ENCODE data around the gene TMEM127. TPM values are rescaled to one million over a fixed set of nuclear protein-coding genes. Genes with fewer than 3 reads are reported as not detected.

TMEM127 gene
- 40.9 TPM for polyA plus RNA-seq
- long read RNA-seq, donor 1, full-length matches to known transcripts: 12 of 12 reads
- long read RNA-seq, donor 1, partial matches to known transcripts: 0 of 12 reads
- long read RNA-seq, donor 1, other reads (novel, unspliced or antisense): 0 of 12 reads
- long read RNA-seq, donor 2, full-length matches to known transcripts: 25 of 42 reads
- long read RNA-seq, donor 2, partial matches to known transcripts: 17 of 42 reads
- long read RNA-seq, donor 2, other reads (novel, unspliced or antisense): 0 of 42 reads
- long read RNA-seq, donor 3: 0 reads
- long read RNA-seq, donor 4, full-length matches to known transcripts: 1 of 1 reads
- long read RNA-seq, donor 4, partial matches to known transcripts: 0 of 1 reads
- long read RNA-seq, donor 4, other reads (novel, unspliced or antisense): 0 of 1 reads
- long read RNA-seq, donor 5, full-length matches to known transcripts: 5 of 11 reads
- long read RNA-seq, donor 5, partial matches to known transcripts: 6 of 11 reads
- long read RNA-seq, donor 5, other reads (novel, unspliced or antisense): 0 of 11 reads
- long read RNA-seq, donor 6, full-length matches to known transcripts: 19 of 32 reads
- long read RNA-seq, donor 6, partial matches to known transcripts: 13 of 32 reads
- long read RNA-seq, donor 6, other reads (novel, unspliced or antisense): 0 of 32 reads
- long read RNA-seq, donor 7, full-length matches to known transcripts: 10 of 35 reads
- long read RNA-seq, donor 7, partial matches to known transcripts: 25 of 35 reads
- long read RNA-seq, donor 7, other reads (novel, unspliced or antisense): 0 of 35 reads
- long read RNA-seq, donor 8, full-length matches to known transcripts: 19 of 51 reads
- long read RNA-seq, donor 8, partial matches to known transcripts: 32 of 51 reads
- long read RNA-seq, donor 8, other reads (novel, unspliced or antisense): 0 of 51 reads
- long read RNA-seq, donor 9, full-length matches to known transcripts: 11 of 16 reads
- long read RNA-seq, donor 9, partial matches to known transcripts: 5 of 16 reads
- long read RNA-seq, donor 9, other reads (novel, unspliced or antisense): 0 of 16 reads
- long read RNA-seq, donor 10, full-length matches to known transcripts: 35 of 41 reads
- long read RNA-seq, donor 10, partial matches to known transcripts: 6 of 41 reads
- long read RNA-seq, donor 10, other reads (novel, unspliced or antisense): 0 of 41 reads
- long read RNA-seq, donor 11, full-length matches to known transcripts: 12 of 17 reads
- long read RNA-seq, donor 11, partial matches to known transcripts: 5 of 17 reads
- long read RNA-seq, donor 11, other reads (novel, unspliced or antisense): 0 of 17 reads

DNA sequence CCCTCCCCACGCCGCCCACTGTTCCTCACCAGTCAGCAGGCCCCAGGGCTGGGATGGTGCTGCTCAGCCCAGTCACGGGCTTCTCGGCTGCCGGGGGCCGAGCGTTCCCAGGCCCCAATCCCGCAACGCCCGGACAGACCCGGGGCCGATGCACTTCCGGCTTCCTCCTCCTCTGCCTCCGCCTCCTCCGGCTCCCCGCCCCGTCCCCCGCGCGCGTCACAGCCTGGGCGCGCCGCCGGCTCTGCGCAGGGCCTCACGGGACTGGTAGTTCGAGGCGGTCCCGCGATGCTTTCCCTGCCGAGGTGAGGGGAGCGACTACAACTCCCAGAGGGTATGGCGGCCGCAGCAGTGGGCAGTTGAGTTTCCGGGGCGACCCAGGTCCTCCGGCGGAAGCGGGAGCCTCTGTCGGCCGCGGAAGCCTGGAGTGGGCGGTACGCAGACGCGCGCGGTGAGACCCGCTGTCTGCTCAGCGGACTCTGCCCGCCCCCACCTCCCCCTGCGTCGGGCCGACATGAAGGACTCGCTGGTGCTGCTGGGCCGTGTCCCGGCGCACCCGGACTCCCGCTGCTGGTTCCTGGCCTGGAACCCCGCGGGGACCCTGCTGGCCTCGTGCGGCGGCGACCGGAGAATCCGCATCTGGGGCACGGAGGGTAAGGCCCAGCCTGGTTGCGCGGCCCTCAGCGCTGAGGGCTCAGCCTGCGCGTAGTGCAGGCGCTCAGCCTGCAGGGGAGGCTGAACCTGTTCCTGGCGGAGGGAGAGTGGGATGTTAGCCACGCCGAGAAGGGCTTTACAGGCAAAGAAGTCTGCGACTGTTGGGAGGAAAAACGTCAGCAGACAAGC is at the start of gene TMEM127, which contains the start of gene CIAO1:
Gene TMEM127 (minus strand): TSS at position 158 of the 840 bp plus-strand sequence. CDS start 616 bp downstream, outside the sequence.
Gene CIAO1 (plus strand): TSS at position 386 of the 840 bp plus-strand sequence. CDS start 126 bp downstream, at position 512.
- Histone ChIP-seq H3K4me1 (ENCODE audit: control insufficient read depth, insufficient read depth, low read length) (peaks cover 34% of the 10 kb centered on the region), H3K27me3 (ENCODE audit: control insufficient read depth, insufficient read depth, low read length) (no peaks in the 10 kb centered on the region), H3K27ac (ENCODE audit: low read length) (peak within 1 kb of the TSS; percentile 75), H3K36me3 (ENCODE audit: control insufficient read depth, insufficient read depth, low read length) (peaks cover 41% of the 10 kb centered on the region), H3K4me3 (ENCODE audit: low read length) (peak within 1 kb of the TSS; percentile 82), H3K9me3 (ENCODE audit: control insufficient read depth, low read depth, low read length) (no peaks in the 10 kb centered on the region)
- peak; percentile 99 for DNase-seq
- WGBS (ENCODE audit: insufficient coverage, low lambda C conversion rate): 0% methylated on average over 2 of the region's 81 CpGs

GRCh38 chr2:96315005-96315399 is 49.2 kb upstream of the TMEM127 start:
- Histone ChIP-seq H3K36me3 (ENCODE audit: control insufficient read depth, insufficient read depth, low read length) (no peaks in the 10 kb centered on the region), H3K27me3 (ENCODE audit: control insufficient read depth, insufficient read depth, low read length) (peaks cover 28% of the 10 kb centered on the region), H3K4me1 (ENCODE audit: control insufficient read depth, insufficient read depth, low read length) (no peaks in the 10 kb centered on the region), H3K9me3 (ENCODE audit: control insufficient read depth, low read depth, low read length) (no peaks in the 10 kb centered on the region), H3K4me3 (ENCODE audit: low read length) (no peak overlapping the region), H3K27ac (ENCODE audit: low read length) (no peak overlapping the region)
- no CpG with 5 or more reads among the region's 3 CpGs for WGBS (ENCODE audit: insufficient coverage, low lambda C conversion rate)
- DNase-seq: no peak

DNA sequence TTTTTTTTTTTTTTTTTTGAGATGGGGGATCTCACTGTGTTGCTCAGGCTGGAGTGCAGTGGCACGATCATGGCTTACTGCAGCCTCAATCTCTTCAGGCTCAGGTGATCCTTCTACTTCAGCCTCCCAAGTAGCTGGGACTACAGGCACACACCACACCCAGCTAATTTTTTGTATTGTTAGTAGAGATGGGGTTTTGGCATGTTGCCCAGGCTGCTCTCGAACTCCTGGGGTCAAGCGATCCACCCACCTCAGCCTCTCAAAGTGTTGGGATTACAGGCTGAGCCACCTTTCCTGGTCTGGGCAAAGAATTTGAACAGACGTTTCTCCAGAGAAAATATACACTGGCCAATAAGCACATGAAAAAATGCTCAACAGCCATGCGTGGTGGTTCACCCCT is 42.5 kb upstream of the TMEM127 start:
- H3K36me3 ChIP-seq (ENCODE audit: control insufficient read depth, insufficient read depth, low read length): peaks cover 7% of the 10 kb centered on the region
- no peak overlapping the region for H3K4me3 ChIP-seq (ENCODE audit: low read length)
- H3K27ac ChIP-seq (ENCODE audit: low read length): no peak overlapping the region
- 90% methylated on average over 2 of the region's 5 CpGs for WGBS (ENCODE audit: insufficient coverage, low lambda C conversion rate)
- DNase-seq: no peak
- H3K9me3 ChIP-seq (ENCODE audit: control insufficient read depth, low read depth, low read length): no peaks in the 10 kb centered on the region
- H3K27me3 ChIP-seq (ENCODE audit: control insufficient read depth, insufficient read depth, low read length): no peaks in the 10 kb centered on the region
- peaks cover 8% of the 10 kb centered on the region for H3K4me1 ChIP-seq (ENCODE audit: control insufficient read depth, insufficient read depth, low read length)

DNA sequence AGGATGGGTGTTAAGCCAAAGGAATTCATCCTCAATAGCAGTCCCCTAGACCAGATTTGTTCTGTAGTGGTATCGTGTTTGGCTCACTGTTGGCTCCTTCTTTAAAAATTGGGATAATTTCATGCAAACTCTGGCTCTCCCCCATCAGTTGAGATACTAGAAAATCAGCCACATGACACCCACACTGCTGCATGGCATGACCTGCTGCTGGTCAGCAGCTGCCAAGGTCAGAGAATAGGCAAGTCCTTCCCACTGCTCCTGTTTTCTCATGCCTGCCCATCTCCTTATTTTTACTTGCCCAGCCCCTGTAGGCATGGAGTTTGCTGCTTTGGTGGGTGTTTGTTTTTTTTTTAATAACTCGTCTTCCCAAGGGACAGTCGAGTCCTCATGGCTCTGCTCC is 40.6 kb upstream of the TMEM127 start:
- WGBS (ENCODE audit: insufficient coverage, low lambda C conversion rate): no CpG with 5 or more reads among the region's 3 CpGs
- no peaks in the 10 kb centered on the region for H3K9me3 ChIP-seq (ENCODE audit: control insufficient read depth, low read depth, low read length)
- no peak for DNase-seq
- H3K27me3 ChIP-seq (ENCODE audit: control insufficient read depth, insufficient read depth, low read length): no peaks in the 10 kb centered on the region
- H3K4me3 ChIP-seq (ENCODE audit: low read length): peak overlapping the region; percentile 94
- peaks cover 25% of the 10 kb centered on the region for H3K36me3 ChIP-seq (ENCODE audit: control insufficient read depth, insufficient read depth, low read length)
- H3K27ac ChIP-seq (ENCODE audit: low read length): no peak overlapping the region
- H3K4me1 ChIP-seq (ENCODE audit: control insufficient read depth, insufficient read depth, low read length): peaks cover 8% of the 10 kb centered on the region

GRCh38 chr2:96305979-96306308 is 40.1 kb upstream of the TMEM127 start:
- no peaks in the 10 kb centered on the region for H3K9me3 ChIP-seq (ENCODE audit: control insufficient read depth, low read depth, low read length)
- WGBS (ENCODE audit: insufficient coverage, low lambda C conversion rate): no CpG with 5 or more reads among the region's 9 CpGs
- peaks cover 29% of the 10 kb centered on the region for H3K36me3 ChIP-seq (ENCODE audit: control insufficient read depth, insufficient read depth, low read length)
- H3K27me3 ChIP-seq (ENCODE audit: control insufficient read depth, insufficient read depth, low read length): no peaks in the 10 kb centered on the region
- H3K4me1 ChIP-seq (ENCODE audit: control insufficient read depth, insufficient read depth, low read length): peaks cover 8% of the 10 kb centered on the region
- DNase-seq: no peak
- H3K4me3 ChIP-seq (ENCODE audit: low read length): peak overlapping the region; percentile 94
- peak overlapping the region; percentile 85 for H3K27ac ChIP-seq (ENCODE audit: low read length)

GRCh38 chr2:96305091-96305978 is 39.5 kb upstream of the TMEM127 start, which contains the start of gene SNRNP200:
Gene SNRNP200 (minus strand): TSS chr2:96305546. CDS start chr2:96305437, 109 bp downstream.
- Histone ChIP-seq H3K4me3 (ENCODE audit: low read length) (peak within 1 kb of the TSS; percentile 94), H3K9me3 (ENCODE audit: control insufficient read depth, low read depth, low read length) (no peaks in the 10 kb centered on the region), H3K27ac (ENCODE audit: low read length) (peak within 1 kb of the TSS; percentile 85), H3K27me3 (ENCODE audit: control insufficient read depth, insufficient read depth, low read length) (no peaks in the 10 kb centered on the region), H3K36me3 (ENCODE audit: control insufficient read depth, insufficient read depth, low read length) (peaks cover 31% of the 10 kb centered on the region), H3K4me1 (ENCODE audit: control insufficient read depth, insufficient read depth, low read length) (peaks cover 8% of the 10 kb centered on the region)
- DNase-seq: peak; percentile 82 to 92
- WGBS (ENCODE audit: insufficient coverage, low lambda C conversion rate): no CpG with 5 or more reads among the region's 61 CpGs

- Histone ChIP-seq H3K27ac (ENCODE audit: low read length) (peak overlapping the region; percentile 85), H3K9me3 (ENCODE audit: control insufficient read depth, low read depth, low read length) (no peaks in the 10 kb centered on the region), H3K36me3 (ENCODE audit: control insufficient read depth, insufficient read depth, low read length) (peaks cover 38% of the 10 kb centered on the region), H3K27me3 (ENCODE audit: control insufficient read depth, insufficient read depth, low read length) (no peaks in the 10 kb centered on the region), H3K4me1 (ENCODE audit: control insufficient read depth, insufficient read depth, low read length) (peaks cover 8% of the 10 kb centered on the region), H3K4me3 (ENCODE audit: low read length) (peak overlapping the region; percentile 94)
- WGBS (ENCODE audit: insufficient coverage, low lambda C conversion rate): no CpG with 5 or more reads among the region's 11 CpGs
- DNase-seq: no peak
Observed at GRCh38 chr2:96304606-96305005, 38.8 kb upstream of the TMEM127 start.

DNA sequence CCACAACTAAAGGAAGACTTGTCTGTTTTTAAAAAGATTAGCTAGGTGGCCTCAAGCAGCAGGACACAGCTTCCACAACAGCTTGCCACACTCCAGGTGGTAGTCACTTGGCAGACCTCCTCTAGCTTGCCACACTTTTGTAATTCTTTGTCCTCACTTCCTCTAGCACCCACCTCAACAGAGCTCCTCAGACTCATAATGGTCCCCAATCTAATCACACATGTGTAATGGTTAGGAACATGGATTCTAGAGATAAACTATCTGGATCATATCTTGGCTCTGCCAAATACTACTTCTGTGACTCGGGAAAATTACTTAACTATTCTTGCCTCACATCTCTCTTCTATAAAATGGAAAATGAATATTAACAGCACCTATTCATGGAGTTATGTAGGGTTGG is 36.1 kb upstream of the TMEM127 start:
- DNase-seq: no peak
- no CpG with 5 or more reads among the region's 1 CpG for WGBS (ENCODE audit: insufficient coverage, low lambda C conversion rate)

More for the DNA sequence above, 36.1 kb upstream of the TMEM127 start:
- Histone ChIP-seq H3K4me1 (ENCODE audit: control insufficient read depth, insufficient read depth, low read length) (peaks cover 8% of the 10 kb centered on the region), H3K4me3 (ENCODE audit: low read length) (no peak overlapping the region), H3K27me3 (ENCODE audit: control insufficient read depth, insufficient read depth, low read length) (no peaks in the 10 kb centered on the region), H3K36me3 (ENCODE audit: control insufficient read depth, insufficient read depth, low read length) (peaks cover 65% of the 10 kb centered on the region), H3K9me3 (ENCODE audit: control insufficient read depth, low read depth, low read length) (no peaks in the 10 kb centered on the region), H3K27ac (ENCODE audit: low read length) (no peak overlapping the region)

Data from large intestine (tissue), 12 donors.